Measurements from ENCODE around the gene SLIT3.

SLIT3 gene

GRCh38 chr5:168948746-168949145, 352.2 kb downstream of the SLIT3 start:
- TF ChIP-seq CTCF (IDR thresholded peaks at IDR 0.05; ENCODE audit: low read depth, low read length), result no peak
- TF ChIP-seq EZH2phosphoT487 (IDR thresholded peaks at IDR 0.05; ENCODE audit: low read depth), result no peak
- no peak overlapping the region for H3K4me2 ChIP-seq (ENCODE audit: low read length)
- H3K9me3 ChIP-seq (ENCODE audit: insufficient read depth, low read length), result no peaks in the 10 kb centered on the region
- no peak overlapping the region for H2AFZ ChIP-seq (ENCODE audit: low read depth, low read length)
- H4K20me1 ChIP-seq (ENCODE audit: insufficient read depth, low read length), result no peaks in the 10 kb centered on the region
- H3K79me2 ChIP-seq (ENCODE audit: low read length), result no peaks in the 10 kb centered on the region
- H3K4me3 ChIP-seq (ENCODE audit: low read length), result no peak overlapping the region
- peaks cover 36% of the 10 kb centered on the region for H3K4me1 ChIP-seq (ENCODE audit: low read length)
- H3K27ac ChIP-seq (ENCODE audit: low read length), result no peak overlapping the region
- no peak overlapping the region for H3K9ac ChIP-seq (ENCODE audit: low read length)
- H3K27me3 ChIP-seq (ENCODE audit: low read depth, low read length), result peaks cover 14% of the 10 kb centered on the region
- no peaks in the 10 kb centered on the region for H3K36me3 ChIP-seq (replicated peaks; ENCODE audit: low read depth, low read length)

GRCh38 chr5:168947212-168947868, 353.6 kb downstream of the SLIT3 start:
- Histone ChIP-seq H3K4me1 (ENCODE audit: low read length) (peaks cover 43% of the 10 kb centered on the region), H3K4me2 (ENCODE audit: low read length) (no peak overlapping the region), H3K79me2 (ENCODE audit: low read length) (no peaks in the 10 kb centered on the region), H3K9ac (ENCODE audit: low read length) (no peak overlapping the region), H3K4me3 (ENCODE audit: low read length) (no peak overlapping the region), H3K36me3 (replicated peaks; ENCODE audit: low read depth, low read length) (no peaks in the 10 kb centered on the region), H3K27me3 (ENCODE audit: low read depth, low read length) (peaks cover 18% of the 10 kb centered on the region), H3K27ac (ENCODE audit: low read length) (no peak overlapping the region), H3K9me3 (ENCODE audit: insufficient read depth, low read length) (no peaks in the 10 kb centered on the region), H2AFZ (ENCODE audit: low read depth, low read length) (no peak overlapping the region), H4K20me1 (ENCODE audit: insufficient read depth, low read length) (no peaks in the 10 kb centered on the region)
- TF ChIP-seq EZH2phosphoT487 (IDR thresholded peaks at IDR 0.05; ENCODE audit: low read depth) (no peak), CTCF (IDR thresholded peaks at IDR 0.05; ENCODE audit: low read depth, low read length) (peak; percentile 81)

- H3K4me2 ChIP-seq (ENCODE audit: low read length), result no peak overlapping the region
- no peak for TF ChIP-seq EZH2phosphoT487 (IDR thresholded peaks at IDR 0.05; ENCODE audit: low read depth)
- peak; percentile 68 for TF ChIP-seq CTCF (IDR thresholded peaks at IDR 0.05; ENCODE audit: low read depth, low read length)
- no peak overlapping the region for H2AFZ ChIP-seq (ENCODE audit: low read depth, low read length)
- no peaks in the 10 kb centered on the region for H3K9me3 ChIP-seq (ENCODE audit: insufficient read depth, low read length)
- no peak overlapping the region for H3K9ac ChIP-seq (ENCODE audit: low read length)
- H3K4me1 ChIP-seq (ENCODE audit: low read length), result peaks cover 43% of the 10 kb centered on the region
- no peak overlapping the region for H3K4me3 ChIP-seq (ENCODE audit: low read length)
- H4K20me1 ChIP-seq (ENCODE audit: insufficient read depth, low read length), result no peaks in the 10 kb centered on the region
- H3K36me3 ChIP-seq (replicated peaks; ENCODE audit: low read depth, low read length), result no peaks in the 10 kb centered on the region
- H3K79me2 ChIP-seq (ENCODE audit: low read length), result no peaks in the 10 kb centered on the region
- H3K27ac ChIP-seq (ENCODE audit: low read length), result no peak overlapping the region
- peaks cover 20% of the 10 kb centered on the region for H3K27me3 ChIP-seq (ENCODE audit: low read depth, low read length)
Measured at GRCh38 chr5:168946363-168946762, 354.6 kb downstream of the SLIT3 start.

- no peak overlapping the region for H3K27ac ChIP-seq (ENCODE audit: low read length)
- H3K9ac ChIP-seq (ENCODE audit: low read length), result no peak overlapping the region
- peak overlapping the region; percentile 5 for H3K4me2 ChIP-seq (ENCODE audit: low read length)
- TF ChIP-seq CTCF (IDR thresholded peaks at IDR 0.05; ENCODE audit: low read depth, low read length), result no peak
- H3K4me1 ChIP-seq (ENCODE audit: low read length), result peaks cover 33% of the 10 kb centered on the region
- no peak overlapping the region for H3K4me3 ChIP-seq (ENCODE audit: low read length)
- peaks cover 34% of the 10 kb centered on the region for H3K27me3 ChIP-seq (ENCODE audit: low read depth, low read length)
- no peaks in the 10 kb centered on the region for H3K36me3 ChIP-seq (replicated peaks; ENCODE audit: low read depth, low read length)
- H3K79me2 ChIP-seq (ENCODE audit: low read length), result no peaks in the 10 kb centered on the region
- no peaks in the 10 kb centered on the region for H3K9me3 ChIP-seq (ENCODE audit: insufficient read depth, low read length)
- no peak overlapping the region for H2AFZ ChIP-seq (ENCODE audit: low read depth, low read length)
- 0 out of 2 replicates have a peak, but pooled peaks cover 3% of the 10 kb centered on the region for H4K20me1 ChIP-seq (ENCODE audit: insufficient read depth, low read length)
Measured at GRCh38 chr5:168944004-168944403, 356.9 kb downstream of the SLIT3 start.
